GM21825 (cell line): ENCODE results near the gene NCK1.
"Not testable (repeated sequence)": the region's sequence is repeated elsewhere in the genome, so short reads cannot be mapped to it uniquely, and the experiment has no call there.

ENCODE experiments used
- ATAC-seq: cut with Tn5 transposase; IDR thresholded peaks from one replicate; pipeline ENCODE4 v1.9.1; 2021; ENCODE audit warnings: mild to moderate bottlenecking, moderate library complexity; ENCODE audit not compliant: unreplicated experiment

NCK1 gene

DNA sequence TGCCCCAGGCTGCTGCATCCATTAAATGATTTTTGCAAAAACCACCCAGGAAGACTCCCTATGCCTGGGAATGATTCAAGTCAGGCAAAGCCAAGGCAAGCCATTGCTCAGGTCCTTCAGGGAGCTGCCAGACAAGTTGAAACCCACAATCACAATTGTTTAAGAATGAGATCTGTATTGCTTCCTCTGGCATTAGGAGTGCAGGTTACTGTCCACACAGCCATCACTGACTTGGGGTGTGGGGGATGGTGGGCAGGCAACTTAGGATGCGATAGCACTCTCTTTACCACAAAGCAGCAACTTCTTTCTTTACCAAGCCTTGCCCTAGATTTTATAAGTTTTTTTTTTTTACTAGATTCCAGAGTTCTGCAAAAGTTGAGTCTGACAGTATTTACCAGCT lies 80.8 kb downstream of the NCK1 start:
- no peak for ATAC-seq

GRCh38 chr3:136943436-136943835 lies 81.4 kb downstream of the NCK1 start:
- ATAC-seq = no peak

DNA sequence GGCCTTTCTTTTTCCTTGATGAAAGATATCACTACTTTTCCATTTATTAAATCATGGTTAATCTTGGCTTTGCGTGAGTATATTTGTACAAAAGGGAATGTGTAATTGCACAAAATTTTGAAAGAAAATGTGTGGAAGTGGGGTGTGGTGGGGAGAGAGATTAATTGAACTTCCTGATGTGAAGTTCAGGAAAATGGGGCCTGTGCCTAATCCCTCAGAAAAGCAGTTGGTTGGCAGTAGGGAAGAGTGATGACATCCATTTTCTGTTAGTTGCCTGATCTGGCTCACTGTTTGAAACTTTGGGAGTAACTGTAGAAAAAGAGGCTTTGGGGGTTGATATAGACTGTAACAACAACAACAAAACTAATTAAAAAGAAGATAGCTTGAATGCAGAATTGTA lies 85.0 kb downstream of the NCK1 start:
- no peak for ATAC-seq

DNA sequence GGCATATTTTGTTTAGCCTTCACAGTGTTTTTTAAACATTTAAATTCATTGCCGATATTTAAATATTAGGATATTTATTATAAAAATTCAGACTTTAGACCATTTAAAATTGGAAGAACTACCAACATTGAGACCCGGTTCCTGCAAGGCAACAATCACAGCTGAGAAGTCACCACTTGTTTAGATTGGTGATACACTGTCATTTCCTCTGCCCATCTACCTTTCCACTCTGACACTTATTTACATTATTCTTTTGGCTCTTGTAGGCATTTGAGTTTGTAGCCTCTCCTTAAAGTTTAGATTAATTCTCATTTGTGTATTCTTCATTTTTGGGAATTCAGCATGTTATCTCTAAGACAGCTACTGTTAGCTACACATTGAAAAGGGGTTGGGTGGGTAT lies 85.5 kb downstream of the NCK1 start:
- no peak for ATAC-seq

DNA sequence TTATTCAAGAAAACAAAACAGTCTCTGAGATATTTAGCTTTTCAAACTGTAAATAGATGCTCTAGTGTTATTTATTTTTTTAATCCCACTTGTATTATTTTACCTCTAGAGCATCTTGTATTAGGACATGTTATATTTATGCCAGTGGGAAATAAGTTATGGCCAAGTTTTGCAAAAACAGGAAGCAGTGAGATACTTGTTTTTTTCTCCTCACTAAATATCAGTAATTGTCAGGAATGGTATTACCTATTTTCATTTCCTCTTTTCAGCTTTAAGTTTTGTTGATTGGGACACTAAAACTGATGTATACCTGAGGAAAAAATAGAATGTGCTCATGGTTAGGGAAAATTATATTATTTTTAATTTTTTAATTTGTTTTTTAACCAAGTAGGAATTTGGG lies 87.1 kb downstream of the NCK1 start:
- ATAC-seq = no peak

GRCh38 chr3:136949708-136950107 lies 87.7 kb downstream of the NCK1 start:
- no peak for ATAC-seq

- ATAC-seq = no peak
Measured at GRCh38 chr3:136950623-136951022, 88.6 kb downstream of the NCK1 start.

GRCh38 chr3:136952292-136952691 lies 90.3 kb downstream of the NCK1 start:
- no peak for ATAC-seq

- no peak for ATAC-seq
Measured at GRCh38 chr3:136954251-136954650, 92.2 kb downstream of the NCK1 start.

DNA sequence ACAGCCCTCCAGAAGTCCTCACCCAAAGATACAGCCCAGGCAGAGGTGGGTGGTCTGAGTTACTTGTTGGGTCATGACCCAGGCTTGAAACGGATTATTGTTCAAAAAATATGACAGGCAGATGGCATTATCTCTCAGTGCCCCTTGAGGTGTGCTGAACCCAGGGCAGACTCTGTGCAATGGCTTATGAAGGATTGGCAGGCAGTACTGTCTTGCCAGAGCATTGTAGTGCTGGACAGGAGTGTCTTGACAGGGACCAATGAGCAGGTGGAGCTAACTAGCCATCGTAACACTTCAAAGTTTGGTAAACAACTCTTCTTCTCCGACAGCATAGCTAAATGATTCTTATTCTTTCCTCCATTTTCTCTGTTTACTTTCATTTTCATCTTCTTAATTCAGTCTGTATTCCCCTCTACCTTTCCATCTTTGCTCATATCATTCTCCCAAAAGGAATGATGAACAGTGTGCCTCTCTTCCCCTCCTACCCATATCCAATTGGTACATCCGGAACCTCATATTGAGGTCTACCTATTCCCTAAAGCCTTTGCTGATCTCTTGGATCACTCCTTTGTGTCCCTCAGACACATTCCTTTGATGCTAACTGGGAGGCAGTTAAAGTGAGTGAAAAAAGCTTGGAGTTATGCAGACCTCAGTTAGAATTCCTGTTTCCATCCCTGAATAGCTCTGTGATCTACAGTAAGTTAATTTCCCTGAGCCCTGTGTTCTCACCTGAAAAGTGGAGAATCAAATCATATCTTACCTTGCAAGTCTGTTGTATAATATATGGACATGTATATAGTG lies 93.2 kb downstream of the NCK1 start:
- ATAC-seq = no peak

DNA sequence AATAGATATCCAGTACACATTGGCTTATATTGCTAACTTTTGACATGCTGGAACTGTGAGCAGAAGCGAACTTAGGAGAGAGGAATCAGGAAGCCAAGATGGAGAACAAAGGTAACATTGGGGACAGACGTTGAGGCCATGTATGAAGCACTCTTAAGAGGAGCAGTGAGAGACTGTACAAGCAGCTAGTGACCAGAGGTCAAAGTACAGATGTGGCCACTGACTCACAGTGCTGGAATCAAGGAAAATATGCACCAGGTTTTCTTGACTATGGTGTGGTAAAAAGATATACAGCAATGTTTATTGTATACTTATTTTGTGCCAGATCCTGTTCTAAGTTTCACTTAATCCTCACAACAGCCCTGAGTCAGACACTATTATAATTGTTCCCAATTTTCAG lies 93.8 kb downstream of the NCK1 start:
- ATAC-seq = no peak

DNA sequence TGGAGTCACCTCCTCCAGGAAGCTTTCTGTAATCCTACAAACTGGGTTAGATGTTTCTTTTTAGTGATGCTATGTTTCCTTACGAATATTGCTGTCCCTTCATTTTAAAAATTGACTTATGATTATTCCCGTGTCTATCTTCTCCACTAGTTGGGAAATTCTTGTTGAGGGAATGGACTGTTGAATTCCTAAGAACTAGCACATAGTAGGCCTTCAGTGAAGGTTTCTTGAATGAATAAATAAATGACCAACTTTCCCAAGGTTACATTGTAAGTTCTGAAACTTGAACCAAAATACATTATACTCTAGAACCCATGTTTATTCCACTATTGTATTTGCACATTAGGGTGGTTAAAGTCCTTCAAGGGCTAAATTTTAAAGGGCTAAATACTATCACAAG lies 95.0 kb downstream of the NCK1 start:
- no peak for ATAC-seq

DNA sequence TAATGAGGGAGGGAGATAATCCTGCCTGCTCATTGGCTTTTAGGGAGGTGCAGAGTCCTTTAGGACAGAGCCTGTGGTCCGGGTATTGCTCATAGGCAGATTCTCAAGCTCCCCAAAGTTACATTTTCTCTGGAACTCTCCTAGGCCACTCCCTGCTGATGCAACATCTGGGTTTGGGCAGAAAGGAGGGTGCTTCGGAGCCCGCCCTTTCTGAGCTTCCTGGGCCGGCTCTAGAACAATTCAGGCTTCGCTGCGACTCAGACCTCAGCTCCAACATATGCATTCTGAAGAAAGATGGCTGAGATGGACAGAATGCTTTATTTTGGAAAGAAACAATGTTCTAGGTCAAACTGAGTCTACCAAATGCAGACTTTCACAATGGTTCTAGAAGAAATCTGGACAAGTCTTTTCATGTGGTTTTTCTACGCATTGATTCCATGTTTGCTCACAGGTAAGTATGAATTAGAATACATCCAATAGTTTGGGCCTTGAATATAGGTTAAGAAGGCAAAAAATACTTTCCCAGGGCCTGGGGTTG lies 95.8 kb downstream of the NCK1 start, which contains the start of gene IL20RB:
Gene IL20RB, plus strand, starts transcription at position 233 of the 538 bp plus-strand sequence. Its CDS starts 131 bp downstream, at position 364.
- no peak for ATAC-seq

DNA sequence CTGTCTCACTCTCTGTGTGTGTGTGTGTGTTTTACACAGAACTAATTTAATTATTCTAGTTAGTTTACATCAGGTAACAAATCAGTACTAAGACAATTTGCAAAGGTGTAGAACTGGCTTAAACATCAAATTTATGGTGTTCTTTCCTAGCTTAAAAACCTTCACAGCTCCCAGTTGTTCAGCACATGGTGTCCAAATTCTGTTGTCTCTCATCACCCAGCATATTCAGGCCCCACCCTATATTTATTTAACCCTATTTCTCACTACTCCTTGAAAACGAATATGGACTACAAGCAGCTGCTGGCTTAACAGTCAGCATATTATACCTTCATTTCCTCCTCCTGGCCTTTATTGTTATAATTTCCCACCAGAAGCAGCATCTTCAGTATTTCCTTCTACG lies 96.9 kb downstream of the NCK1 start:
- ATAC-seq = no peak

- no peak for ATAC-seq
Measured at GRCh38 chr3:136959599-136959998, 97.6 kb downstream of the NCK1 start.

GRCh38 chr3:136960838-136961836 lies 99.1 kb downstream of the NCK1 start:
- ATAC-seq = no peak

DNA sequence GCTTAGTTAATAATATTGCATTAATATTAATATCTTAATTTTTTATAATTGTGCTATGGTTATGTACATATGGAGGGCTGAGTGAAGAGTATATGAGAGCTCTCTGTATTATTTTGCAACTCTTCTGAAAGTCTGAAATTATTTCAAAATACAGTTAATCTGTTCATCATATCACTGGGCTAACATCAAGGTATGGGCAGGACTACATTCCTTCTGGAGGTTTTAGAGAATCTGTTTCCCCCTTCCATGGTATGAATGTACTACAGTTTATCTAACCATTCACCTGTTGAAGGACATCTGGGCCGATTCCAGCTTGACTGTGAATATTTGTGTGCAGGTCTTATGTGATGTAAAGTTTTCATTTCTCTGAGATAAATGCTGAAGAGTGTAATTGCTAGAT lies 100.9 kb downstream of the NCK1 start:
- ATAC-seq = no peak

- not testable (repeated sequence) for ATAC-seq
Measured at GRCh38 chr3:136969539-136969938, 107.5 kb downstream of the NCK1 start.

DNA sequence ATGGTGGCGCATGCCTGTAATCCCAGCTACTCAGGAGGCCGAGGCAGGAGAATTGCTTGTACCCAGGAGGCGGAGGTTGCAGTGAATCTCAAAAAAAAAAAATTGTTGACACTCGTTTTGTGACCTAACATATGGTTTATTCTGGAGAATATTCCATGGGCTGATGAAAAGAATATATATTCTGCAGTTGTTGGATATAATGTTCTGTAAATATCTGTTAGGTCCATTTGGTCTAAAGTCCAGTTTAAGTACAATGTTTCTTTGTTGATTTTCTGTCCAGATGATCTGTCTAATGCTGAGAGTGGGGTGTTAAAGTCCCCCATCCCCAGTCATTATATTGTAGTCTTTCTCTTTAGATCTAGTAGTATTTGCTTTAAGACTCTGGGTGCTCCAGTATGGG lies 111.3 kb downstream of the NCK1 start:
- ATAC-seq = no peak

DNA sequence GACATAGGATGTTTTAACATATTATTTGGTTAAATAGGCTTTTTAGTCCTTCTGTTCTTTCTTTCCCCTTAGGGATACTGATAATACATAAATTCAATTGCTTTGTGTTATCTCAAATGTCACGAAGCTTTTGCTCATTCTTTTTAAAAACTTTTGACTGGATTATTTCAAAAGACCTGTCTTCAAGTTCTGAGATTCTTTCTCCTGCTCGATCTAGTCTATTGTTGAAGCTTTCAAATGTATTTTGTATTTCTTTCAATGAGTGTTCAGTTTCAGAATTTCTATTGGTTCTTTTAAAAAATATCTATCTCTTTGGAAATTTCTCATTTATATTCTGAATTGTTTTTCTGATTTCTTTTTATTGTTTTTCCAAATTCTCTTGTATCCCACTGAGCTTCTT lies 112.7 kb downstream of the NCK1 start:
- no peak for ATAC-seq

DNA sequence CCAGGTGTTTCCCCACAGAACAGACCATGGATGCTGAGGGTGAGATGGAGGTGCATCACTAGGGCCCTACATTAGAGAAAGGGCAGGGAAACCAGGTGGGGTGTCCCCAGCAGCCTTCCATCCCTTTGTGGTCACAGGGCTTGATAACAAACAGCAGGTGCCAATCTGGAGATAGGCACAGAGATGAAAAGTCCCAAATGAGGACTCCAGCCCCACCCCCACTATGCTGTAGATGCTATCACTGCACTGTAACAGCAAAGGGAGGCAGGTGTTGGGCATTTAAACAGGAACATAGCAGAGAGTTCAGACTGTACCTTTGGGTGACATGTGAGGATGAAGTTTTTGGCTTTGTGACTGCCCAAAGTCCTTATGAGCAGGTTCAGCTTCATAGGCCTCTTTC lies 117.2 kb downstream of the NCK1 start:
- ATAC-seq = no peak

- ATAC-seq = no peak
Measured at GRCh38 chr3:136979684-136980083, 117.7 kb downstream of the NCK1 start.
